H1 (cell line): ENCODE data around the gene MTCH2. TPM values are rescaled to one million over a fixed set of nuclear protein-coding genes. Genes with fewer than 3 reads are reported as not detected.

Experiments
- CTCF ChIA-PET: fragments of 300-600 bp; sonication (Branson Sonifier 250); formaldehyde crosslinking; loops from one replicate; lab custom pipeline; 2021; ENCODE audit not compliant: partially characterized antibody; lab: Charles Lee
- POLR2A ChIA-PET: fragments of 300-600 bp; sonication (Branson Sonifier 250); formaldehyde crosslinking; loops from one replicate; lab custom pipeline; 2021; ENCODE audit warnings: inconsistent platforms; ENCODE audit not compliant: partially characterized antibody; lab: Charles Lee
- DNase-seq, 2 experiments: peaks; one replicate each; pipeline versions ENCODE4 v3.0.0 to v3.0.0-alpha.2; 2010 to 2022; ENCODE audit warnings: low spot score in 2 of 2, low read depth in 1 of 2, mixed read lengths in 1 of 2
- FAIRE-seq: peaks from 2 replicates; lab custom pipeline; 2011; peaks lifted over from hg19 to GRCh38; lab: Jason Lieb, UNC
- H2AFZ ChIP-seq: 2 replicates; pipeline ENCODE4 v1.8.1; 2012; ENCODE audit warnings: low read length, inconsistent platforms
- H2AK5ac ChIP-seq: 2 replicates; pipeline ENCODE4 v1.6.1; 2013; ENCODE audit warnings: low read depth, low read length
- H2BK120ac ChIP-seq: replicated peaks from 2 replicates; pipeline ENCODE3; 2013; ENCODE audit warnings: low read depth, low read length, inconsistent platforms
- H2BK12ac ChIP-seq: 2 replicates; pipeline ENCODE4 v1.6.1; 2013; ENCODE audit warnings: low read depth, low read length
- H2BK15ac ChIP-seq: 2 replicates; pipeline ENCODE4 v1.6.1; 2013; ENCODE audit warnings: low read length
- H2BK20ac ChIP-seq: 2 replicates; pipeline ENCODE4 v1.6.1; 2013; ENCODE audit warnings: low read length
- H2BK5ac ChIP-seq: 2 replicates; pipeline ENCODE4 v1.6.1; 2013; ENCODE audit warnings: low read depth, low read length
- H3K14ac ChIP-seq: 2 replicates; pipeline ENCODE4 v1.6.1; 2013; ENCODE audit warnings: inconsistent platforms; ENCODE audit not compliant: insufficient read length
- H3K18ac ChIP-seq: 2 replicates; pipeline ENCODE4 v1.6.1; 2013; ENCODE audit warnings: low read length; ENCODE audit errors: extremely low read depth
- H3K23ac ChIP-seq: 2 replicates; pipeline ENCODE4 v1.6.1; 2013; ENCODE audit warnings: inconsistent platforms; ENCODE audit not compliant: insufficient read length
- H3K23me2 ChIP-seq: 2 replicates; pipeline ENCODE4 v1.6.1; 2013; ENCODE audit warnings: low read depth, low read length
- H3K27ac ChIP-seq: 2 replicates; pipeline ENCODE4 v1.6.1; 2011; ENCODE audit warnings: low read depth, low read length, inconsistent platforms
- H3K27me3 ChIP-seq, 4 experiments: replicated peaks in 1 of 4; 1 replicate in 1 of 4; 2 replicates in 3 of 4; pipeline versions ENCODE4 v1.6.1 to v1.8.1; 2011 to 2013; ENCODE audit warnings: low read length in 3 of 4, mild to moderate bottlenecking in 3 of 4, inconsistent platforms in 2 of 4, mixed read lengths in 2 of 4, moderate library complexity in 1 of 4; ENCODE audit not compliant: control insufficient read depth in 3 of 4, insufficient read depth in 3 of 4; ENCODE audit errors: extremely low read depth in 1 of 4
- H3K36me3 ChIP-seq, 4 experiments: 2 replicates each; pipeline versions ENCODE4 v1.6.1 to v1.8.1; 2011 to 2013; ENCODE audit warnings: mild to moderate bottlenecking in 4 of 4, low read length in 3 of 4, moderate library complexity in 2 of 4, control low read depth in 1 of 4, inconsistent platforms in 1 of 4; ENCODE audit not compliant: insufficient read depth in 4 of 4, control insufficient read depth in 2 of 4
- H3K4ac ChIP-seq: replicated peaks from 2 replicates; pipeline ENCODE3; 2013; ENCODE audit warnings: low read length, low read depth, mixed read lengths, inconsistent platforms; ENCODE audit not compliant: insufficient read length
- H3K4me1 ChIP-seq, 4 experiments: replicated peaks in 1 of 4; 1 replicate in 1 of 4; 2 replicates in 3 of 4; pipeline versions ENCODE4 v1.6.1 to v1.8.1; 2011 to 2013; ENCODE audit warnings: low read length in 3 of 4, inconsistent platforms in 2 of 4, mixed read lengths in 1 of 4; ENCODE audit not compliant: insufficient read depth in 4 of 4, control insufficient read depth in 3 of 4
- H3K4me2 ChIP-seq, 2 experiments: 2 replicates each; pipeline versions ENCODE4 v1.6.1 to v1.8.1; 2011 to 2013; ENCODE audit warnings: low read depth in 2 of 2, low read length in 2 of 2, control low read depth in 1 of 2, inconsistent platforms in 1 of 2, mild to moderate bottlenecking in 1 of 2; ENCODE audit not compliant: insufficient read depth in 1 of 2
- H3K4me3 ChIP-seq, 4 experiments: fragments of 200-600, 300-600 bp in 1 of 4; sonication (generic), shearing (Covaris generic), sonication (Bioruptor Twin) in 1 of 4; 2 replicates each; pipeline versions ENCODE4 v1.5.1 to v1.8.1; 2011 to 2016; ENCODE audit warnings: low read length in 4 of 4, low read depth in 3 of 4, control low read depth in 2 of 4, inconsistent platforms in 2 of 4, mild to moderate bottlenecking in 2 of 4, mixed read lengths in 1 of 4, moderate library complexity in 1 of 4; ENCODE audit not compliant: insufficient read depth in 2 of 4; ENCODE audit errors: extremely low read depth in 1 of 4
- H3K56ac ChIP-seq: replicated peaks from 2 replicates; pipeline ENCODE3; 2013; ENCODE audit warnings: low read depth, mild to moderate bottlenecking, mixed read lengths, low read length, inconsistent platforms; ENCODE audit not compliant: insufficient read length
- H3K79me1 ChIP-seq: 2 replicates; pipeline ENCODE4 v1.6.1; 2013; ENCODE audit warnings: low read depth, low read length, control low read depth
- H3K79me2 ChIP-seq, 2 experiments: 2 replicates each; pipeline versions ENCODE4 v1.6.1 to v1.8.1; 2012 to 2013; ENCODE audit warnings: low read length in 2 of 2, mild to moderate bottlenecking in 2 of 2, inconsistent platforms in 1 of 2; ENCODE audit not compliant: insufficient read depth in 2 of 2, control insufficient read depth in 1 of 2
- H3K9ac ChIP-seq, 4 experiments: replicated peaks in 1 of 4; 1 replicate in 1 of 4; 2 replicates in 3 of 4; pipeline versions ENCODE4 v1.6.1 to v1.8.1; 2011 to 2013; ENCODE audit warnings: low read depth in 3 of 4, low read length in 3 of 4, control low read depth in 2 of 4, mild to moderate bottlenecking in 2 of 4, moderate library complexity in 2 of 4, inconsistent platforms in 1 of 4; ENCODE audit errors: extremely low read depth in 1 of 4
- H3K9me3 ChIP-seq, 2 experiments: 2 replicates each; pipeline versions ENCODE4 v1.6.1 to v1.8.1; 2012 to 2013; ENCODE audit warnings: mild to moderate bottlenecking in 2 of 2, moderate library complexity in 2 of 2, control low read depth in 1 of 2, inconsistent platforms in 1 of 2, low read depth in 1 of 2, low read length in 1 of 2, mixed read lengths in 1 of 2; ENCODE audit not compliant: insufficient read depth in 2 of 2
- H4K20me1 ChIP-seq, 2 experiments: replicated peaks in 1 of 2; 2 replicates each; pipeline versions ENCODE3 to v1.8.1; 2011 to 2013; ENCODE audit warnings: inconsistent platforms in 2 of 2, low read length in 2 of 2, mild to moderate bottlenecking in 1 of 2; ENCODE audit not compliant: insufficient read depth in 2 of 2, control insufficient read depth in 1 of 2
- H4K5ac ChIP-seq: 2 replicates; pipeline ENCODE4 v1.6.1; 2013; ENCODE audit warnings: low read length, low read depth, mixed read lengths, inconsistent platforms; ENCODE audit not compliant: insufficient read length
- H4K8ac ChIP-seq: 2 replicates; pipeline ENCODE4 v1.8.0; 2013; ENCODE audit warnings: mild to moderate bottlenecking, moderate library complexity, low read length, inconsistent platforms; ENCODE audit not compliant: insufficient read depth; ENCODE audit errors: extremely low read depth
- H4K91ac ChIP-seq: replicated peaks from 2 replicates; pipeline ENCODE3; 2013; ENCODE audit warnings: low read length, mixed read lengths, inconsistent platforms; ENCODE audit not compliant: insufficient read length
- CTCF ChIP-seq, 3 experiments: IDR thresholded peaks; 1 replicate in 2 of 3; 2 replicates in 1 of 3; pipeline versions ENCODE4 v1.5.1 to v1.6.1; 2011; ENCODE audit warnings: low read length in 3 of 3, mild to moderate bottlenecking in 3 of 3, inconsistent platforms in 2 of 3, low read depth in 1 of 3, moderate library complexity in 1 of 3; ENCODE audit not compliant: insufficient read depth in 1 of 3; ENCODE audit errors: control extremely low read depth in 1 of 3
- USF2 ChIP-seq: IDR thresholded peaks from 2 replicates; pipeline ENCODE4 v1.6.1; 2011; ENCODE audit warnings: low read length, improper control_type of control experiment
- WGBS, 2 experiments: shearing (Covaris generic) in 1 of 2; methylation state at CpG; one replicate each; pipeline versions ENCODE4 v1.1.6 to v1.1.7; 2013 to 2015; ENCODE audit warnings: low lambda C conversion rate in 2 of 2, mixed read lengths in 2 of 2, inconsistent platforms in 1 of 2, low coverage in 1 of 2, missing lambda C conversion rate in 1 of 2; ENCODE audit not compliant: insufficient replicate concordance in 2 of 2, insufficient coverage in 1 of 2, insufficient read length in 1 of 2; ENCODE audit errors: extremely low coverage in 1 of 2, missing lambda C conversion rate in 1 of 2; 5-methylcytosine and 5-hydroxymethylcytosine counted together
- polyA plus RNA-seq, 7 experiments: library from polyadenylated mRNA; depleted of rRNA in 3 of 7; stranded (reverse) in 5 of 7; unstranded in 2 of 7; fragments of >200 nt in 5 of 7; fragments of 200-250 nt in 2 of 7; gene quantifications; 1 replicate in 5 of 7; 2 replicates in 1 of 7; 4 replicates in 1 of 7; pipeline versions ENCODE4 v1.2.1 to v1.2.3, GENCODE V29; 2011 to 2013; ENCODE audit warnings: missing spikeins in 2 of 7, mixed read lengths in 2 of 7
- total RNA-seq: library from RNA; stranded (reverse); fragmentation: NEBNext Ultra II Directional; extraction: Animal tissue kit (Norgen Biotek cat#: 25700); gene quantifications from 2 replicates; pipeline ENCODE4 v1.2.1, GENCODE V29; 2021

MTCH2 gene
- total and polyA plus RNA-seq, 2 of the 8 experiments (the other 6 are each of a cell fraction or from before 2014, with no cell fraction given): 157 to 171 TPM

- H2BK15ac ChIP-seq: no peak overlapping the region
- no peak overlapping the region for H4K8ac ChIP-seq
- no peak overlapping the region for H2BK120ac ChIP-seq
- no peak overlapping the region for H2AK5ac ChIP-seq
- H3K4me3 ChIP-seq: no peak overlapping the region
- POLR2A ChIA-PET: interaction anchor here (0.8 kb wide), 1 partner anchor 10 kb away, joined by 3 read pairs; the partner anchor contains the start of gene MTCH2
- H3K27ac ChIP-seq: no peak overlapping the region
- WGBS, 2 experiments: 97% methylated on average over 5 of the region's 5 CpGs; no CpG with 5 or more reads in 1 of the 2 experiments
- DNase-seq (no peak), FAIRE-seq (no peak)
- no peaks in the 10 kb centered on the region for H3K79me2 ChIP-seq
- H3K23ac ChIP-seq: no peak overlapping the region
- H3K79me1 ChIP-seq: no peaks in the 10 kb centered on the region
- no peak overlapping the region for H3K4me2 ChIP-seq
- no peaks in the 10 kb centered on the region for H3K27me3 ChIP-seq
- H3K9ac ChIP-seq: no peak overlapping the region
- H3K14ac ChIP-seq: no peak overlapping the region
- H3K9me3 ChIP-seq: no peaks in the 10 kb centered on the region
- H4K5ac ChIP-seq: no peak overlapping the region
- H2BK5ac ChIP-seq: no peak overlapping the region
- H3K56ac ChIP-seq: no peak overlapping the region
- H4K20me1 ChIP-seq: no peaks in the 10 kb centered on the region
- no peak overlapping the region for H2BK20ac ChIP-seq
- H3K4ac ChIP-seq: no peak overlapping the region
- CTCF ChIA-PET: no interaction called here
- H3K4me1 ChIP-seq: no peaks in the 10 kb centered on the region
- no peak overlapping the region for H2AFZ ChIP-seq
- no peaks in the 10 kb centered on the region for H3K23me2 ChIP-seq
- no peak overlapping the region for H2BK12ac ChIP-seq
- TF ChIP-seq USF2 (0 out of 2 replicates have a peak, but pooled peaks have one; percentile 44), CTCF (IDR thresholded peaks at IDR 0.05; ENCODE audit: control extremely low read depth in 1 of 3, insufficient read depth in 1 of 3, low read depth in 1 of 3, low read length in 3 of 3) (no peak)
- no peak overlapping the region for H3K18ac ChIP-seq
- H3K36me3 ChIP-seq: no peaks in the 10 kb centered on the region
- H4K91ac ChIP-seq: no peak overlapping the region
Observed at GRCh38 chr11:47651818-47652469, 9.6 kb upstream of the MTCH2 start.
